IMR-90 (cell line): Measurements from ENCODE around the gene TBC1D16. TPM values are rescaled to one million over a fixed set of nuclear protein-coding genes. Genes with fewer than 3 reads are reported as not detected.
A peak's percentile ranks its signal among the peaks of the same experiment; 100 is the strongest.

Experiments used
- ATAC-seq: fragments of 200-7000 bp; cut with Tn5 transposase; 2 replicates; pipeline ENCODE4 v1.9.1; 2020; ENCODE audit warnings: low read depth, mild to moderate bottlenecking, moderate library complexity
- BruUV-seq: library from RNA; stranded (reverse); fragments of 400-500 nt; replicated peaks from 2 replicates; lab custom pipeline; 2021; lab: Mats Ljungman, UMichigan
- CTCF ChIA-PET: fragments of 300-600 bp; formaldehyde crosslinking; extraction: SDS; loops from one replicate; lab custom pipeline; 2021; ENCODE audit warnings: antibody characterized with exemption; lab: Yijun Ruan, JAX
- POLR2A ChIA-PET: fragments of 300-600 bp; sonication (Branson Sonifier 250); formaldehyde crosslinking; loops from one replicate; lab custom pipeline; 2022; ENCODE audit warnings: antibody characterized with exemption; ENCODE audit not compliant: unreplicated experiment; lab: Charles Lee
- DNase-seq: peaks from one replicate; pipeline ENCODE4 v3.0.0; 2013
- H2AFZ ChIP-seq: replicated peaks from 2 replicates; pipeline ENCODE3; 2013; ENCODE audit warnings: low read length, mild to moderate bottlenecking; ENCODE audit not compliant: poor library complexity
- H2AK5ac ChIP-seq: 2 replicates; pipeline ENCODE4 v1.6.1; 2013; ENCODE audit warnings: low read depth, low read length, inconsistent platforms
- H2AK9ac ChIP-seq: replicated peaks from 2 replicates; pipeline ENCODE3; 2013; ENCODE audit warnings: mild to moderate bottlenecking, low read depth, low read length, moderate library complexity; ENCODE audit not compliant: poor library complexity
- H2BK120ac ChIP-seq: 2 replicates; pipeline ENCODE4 v1.6.1; 2013; ENCODE audit warnings: low read depth, low read length, inconsistent platforms
- H2BK15ac ChIP-seq: 3 replicates; pipeline ENCODE4 v1.6.1; 2013; ENCODE audit warnings: low read depth, low read length, inconsistent platforms
- H2BK20ac ChIP-seq: 2 replicates; pipeline ENCODE4 v1.6.1; 2013; ENCODE audit warnings: low read depth, mild to moderate bottlenecking, inconsistent platforms, low read length, moderate library complexity
- H2BK5ac ChIP-seq: 2 replicates; pipeline ENCODE4 v1.6.1; 2013; ENCODE audit warnings: mild to moderate bottlenecking, low read depth, low read length, inconsistent platforms; ENCODE audit not compliant: poor library complexity, severe bottlenecking
- H3K14ac ChIP-seq: replicated peaks from 2 replicates; pipeline ENCODE4 v1.6.1; 2013; ENCODE audit warnings: low read depth, low read length, inconsistent platforms
- H3K18ac ChIP-seq: 2 replicates; pipeline ENCODE4 v1.6.1; 2013; ENCODE audit warnings: low read depth, low read length, control low read depth
- H3K23ac ChIP-seq: 2 replicates; pipeline ENCODE4 v1.6.1; 2013; ENCODE audit warnings: low read depth, low read length, inconsistent platforms
- H3K27ac ChIP-seq: 2 replicates; pipeline ENCODE4 v1.5.1; 2013; ENCODE audit warnings: mild to moderate bottlenecking, control low read depth, low read length; ENCODE audit not compliant: insufficient read depth
- H3K27me3 ChIP-seq: 2 replicates; pipeline ENCODE4 v1.6.1; 2013; ENCODE audit warnings: low read length; ENCODE audit not compliant: control insufficient read depth, insufficient read depth
- H3K36me3 ChIP-seq: 2 replicates; pipeline ENCODE4 v1.6.1; 2013; ENCODE audit warnings: low read length, mixed read lengths; ENCODE audit not compliant: control insufficient read depth, insufficient read depth
- H3K4ac ChIP-seq: 2 replicates; pipeline ENCODE4 v1.6.1; 2013; ENCODE audit warnings: low read depth, low read length, inconsistent platforms
- H3K4me1 ChIP-seq: 2 replicates; pipeline ENCODE4 v1.6.1; 2013; ENCODE audit warnings: low read length, mixed read lengths; ENCODE audit not compliant: control insufficient read depth, insufficient read depth
- H3K4me2 ChIP-seq: 2 replicates; pipeline ENCODE4 v1.6.1; 2013; ENCODE audit warnings: low read depth, mild to moderate bottlenecking, control low read depth, low read length, moderate library complexity
- H3K4me3 ChIP-seq: 2 replicates; pipeline ENCODE4 v1.5.1; 2013; ENCODE audit warnings: low read depth, mild to moderate bottlenecking, control low read depth, low read length, moderate library complexity; ENCODE audit not compliant: insufficient read depth
- H3K56ac ChIP-seq: 2 replicates; pipeline ENCODE4 v1.6.1; 2013; ENCODE audit warnings: low read length, inconsistent platforms; ENCODE audit not compliant: insufficient read depth; ENCODE audit errors: extremely low read depth
- H3K79me1 ChIP-seq, 2 experiments: 2 replicates each; pipeline ENCODE4 v1.6.1; 2013; ENCODE audit warnings: low read length in 2 of 2, inconsistent platforms in 1 of 2, low read depth in 1 of 2
- H3K9ac ChIP-seq: 2 replicates; pipeline ENCODE4 v1.6.1; 2013; ENCODE audit warnings: low read depth, low read length, control low read depth
- H3K9me1 ChIP-seq: 2 replicates; pipeline ENCODE4 v1.6.1; 2013; ENCODE audit warnings: low read length, inconsistent platforms; ENCODE audit not compliant: insufficient read depth
- H3K9me3 ChIP-seq: 2 replicates; pipeline ENCODE4 v1.6.1; 2013; ENCODE audit warnings: low read length; ENCODE audit not compliant: control insufficient read depth, insufficient read depth
- H4K20me1 ChIP-seq: 2 replicates; pipeline ENCODE4 v1.6.1; 2013; ENCODE audit warnings: low read length, inconsistent platforms; ENCODE audit not compliant: insufficient read depth
- H4K5ac ChIP-seq: 2 replicates; pipeline ENCODE4 v1.6.1; 2013; ENCODE audit warnings: mild to moderate bottlenecking, low read depth, low read length, control low read depth
- H4K8ac ChIP-seq, 2 experiments: 2 replicates each; pipeline ENCODE4 v1.6.1; 2013; ENCODE audit warnings: low read depth in 2 of 2, low read length in 2 of 2, control low read depth in 1 of 2, inconsistent platforms in 1 of 2
- H4K91ac ChIP-seq: 2 replicates; pipeline ENCODE4 v1.6.1; 2013; ENCODE audit warnings: low read depth, low read length, inconsistent platforms; ENCODE audit not compliant: insufficient read depth
- BHLHE40 ChIP-seq: fragments of 150-350 bp; IDR thresholded peaks from 2 replicates; pipeline ENCODE4 v1.6.1; 2016; ENCODE audit warnings: mild to moderate bottlenecking, low read depth, low read length
- CEBPB ChIP-seq: IDR thresholded peaks from 2 replicates; pipeline ENCODE4 v1.6.1; 2012; ENCODE audit warnings: low read depth, low read length, improper control_type of control experiment
- CHD1 ChIP-seq: IDR thresholded peaks from 2 replicates; pipeline ENCODE4 v1.6.1; 2012; ENCODE audit warnings: low read depth, low read length, improper control_type of control experiment
- CTCF ChIP-seq: conservative IDR thresholded peaks from 2 replicates; pipeline ENCODE4 v1.5.1; 2012; ENCODE audit warnings: mild to moderate bottlenecking, low read depth, low read length, improper control_type of control experiment
- ELK1 ChIP-seq: fragments of 150-350 bp; IDR thresholded peaks from 2 replicates; pipeline ENCODE4 v1.6.1; 2016; ENCODE audit warnings: low read depth, mild to moderate bottlenecking, low read length, moderate library complexity, borderline replicate concordance
- FOS ChIP-seq: fragments of 150-350 bp; IDR thresholded peaks from 2 replicates; pipeline ENCODE4 v1.6.1; 2016; ENCODE audit warnings: low read depth, low read length
- MAFK ChIP-seq: IDR thresholded peaks from 2 replicates; pipeline ENCODE4 v1.6.1; 2012; ENCODE audit warnings: low read depth, low read length, improper control_type of control experiment
- MAZ ChIP-seq: IDR thresholded peaks from 2 replicates; pipeline ENCODE4 v1.6.1; 2012; ENCODE audit warnings: low read depth, mild to moderate bottlenecking, low read length, improper control_type of control experiment, moderate library complexity, borderline replicate concordance
- MXI1 ChIP-seq: IDR thresholded peaks from 2 replicates; pipeline ENCODE4 v1.6.1; 2012; ENCODE audit warnings: low read depth, mild to moderate bottlenecking, low read length, moderate library complexity, borderline replicate concordance
- NFE2L2 ChIP-seq: fragments of 150-350 bp; IDR thresholded peaks from 2 replicates; pipeline ENCODE4 v1.6.1; 2016; ENCODE audit warnings: low read depth, mild to moderate bottlenecking, low read length
- POLR2A ChIP-seq: IDR thresholded peaks from 2 replicates; pipeline ENCODE4 v1.6.1; 2012; ENCODE audit warnings: mild to moderate bottlenecking, low read depth, low read length
- RAD21 ChIP-seq: IDR thresholded peaks from 2 replicates; pipeline ENCODE4 v1.6.1; 2012; ENCODE audit warnings: low read length, improper control_type of control experiment
- RCOR1 ChIP-seq: IDR thresholded peaks from 2 replicates; pipeline ENCODE4 v1.6.1; 2012; ENCODE audit warnings: mild to moderate bottlenecking, low read length, improper control_type of control experiment; ENCODE audit not compliant: insufficient replicate concordance
- RFX5 ChIP-seq: IDR thresholded peaks from 2 replicates; pipeline ENCODE4 v1.8.0; 2012; ENCODE audit warnings: low read depth, mild to moderate bottlenecking, low read length, moderate library complexity
- SMC3 ChIP-seq: fragments of 150-350 bp; IDR thresholded peaks from 2 replicates; pipeline ENCODE4 v1.6.1; 2016; ENCODE audit warnings: low read depth, mild to moderate bottlenecking, antibody characterized with exemption, low read length, moderate library complexity
- USF2 ChIP-seq: fragments of 150-350 bp; IDR thresholded peaks from 2 replicates; pipeline ENCODE4 v1.6.1; 2017; ENCODE audit warnings: mild to moderate bottlenecking, antibody characterized with exemption, low read length, low read depth
- WGBS, 2 experiments: methylation state at CpG; one replicate each; pipeline versions ENCODE4 v1.1.5 to v1.1.7; 2013; ENCODE audit warnings: missing lambda C conversion rate in 2 of 2; ENCODE audit not compliant: insufficient read length in 1 of 2; ENCODE audit errors: extremely low coverage in 2 of 2; 5-methylcytosine and 5-hydroxymethylcytosine counted together
- dilution Hi-C: fragments of 300-500 bp; cut with HindIII; formaldehyde crosslinking; loops from one replicate; pipeline ENCODE4 v1.14.3; 2018; ENCODE audit warnings: low sequenced_read_pairs; ENCODE audit not compliant: unreplicated experiment
- in situ Hi-C: fragments of 300-500 bp; cut with MboI; formaldehyde crosslinking; loops from 3 replicates; pipeline ENCODE4 v1.14.3; 2019; ENCODE audit warnings: low sequenced_read_pairs, inconsistent platforms, mixed read lengths
- intact Hi-C: fragments of 100-400 bp; cut with micrococcal nuclease; formaldehyde crosslinking; loops from 2 replicates; pipeline ENCODE4 v1.10.0; 2022
- polyA plus RNA-seq, 3 experiments: library from polyadenylated mRNA; depleted of rRNA; stranded (reverse); fragments of >200 nt; gene quantifications; 2 replicates each; pipeline ENCODE4 v1.2.3, GENCODE V29; 2012; ENCODE audit warnings: low replicate concordance in 1 of 3
- total RNA-seq: library from RNA; depleted of rRNA; stranded (reverse); fragments of >200 nt; gene quantifications from 2 replicates; pipeline ENCODE4 v1.2.3, GENCODE V29; 2012

Gene TBC1D16
- total and polyA plus RNA-seq, 2 of the 4 experiments (the other 2 are of a cell fraction): 10.1 to 16.7 TPM

- no peaks in the 10 kb centered on the region for H3K9me3 ChIP-seq
- H3K18ac ChIP-seq: no peak overlapping the region
- no peak for DNase-seq
- H3K36me3 ChIP-seq: no peaks in the 10 kb centered on the region
- no peak overlapping the region for H3K4me2 ChIP-seq
- no peaks in the 10 kb centered on the region for H4K20me1 ChIP-seq
- H3K4me3 ChIP-seq: no peak overlapping the region
- dilution Hi-C loops: no loop called here
- H3K23ac ChIP-seq: no peak overlapping the region
- ChIA-PET POLR2A (no interaction called here), CTCF (no interaction called here)
- no peaks in the 10 kb centered on the region for H3K79me1 ChIP-seq
- no peak for ATAC-seq
- H4K8ac ChIP-seq: no peak overlapping the region
- no peak overlapping the region for H2AK9ac ChIP-seq
- TF ChIP-seq RAD21: no peak
- TF ChIP-seq RFX5: no peak
- no peak for TF ChIP-seq NFE2L2
- TF ChIP-seq CHD1: no peak
- TF ChIP-seq ELK1: no peak
- TF ChIP-seq POLR2A: no peak
- TF ChIP-seq CTCF: no peak
- no peak for TF ChIP-seq MAFK
- TF ChIP-seq FOS: no peak
- no peak for TF ChIP-seq MAZ
- TF ChIP-seq CEBPB: no peak
- no peak for TF ChIP-seq BHLHE40
- TF ChIP-seq USF2: no peak
- TF ChIP-seq RCOR1: no peak
- no peak for TF ChIP-seq MXI1
- TF ChIP-seq SMC3: no peak
- no peak overlapping the region for H3K27ac ChIP-seq
- H2AFZ ChIP-seq: peak overlapping the region; percentile 24
- no peak overlapping the region for H3K14ac ChIP-seq
- in situ Hi-C loops: no loop called here
- no peak overlapping the region for H2BK15ac ChIP-seq
- no peaks in the 10 kb centered on the region for H3K9me1 ChIP-seq
- no peak overlapping the region for H4K5ac ChIP-seq
- peaks cover 42% of the 10 kb centered on the region for H3K27me3 ChIP-seq
- intact Hi-C loops: no loop called here
- 72% methylated on average over 3 of the region's 9 CpGs; no CpG with 5 or more reads in 1 of the 2 experiments for WGBS, 2 experiments
- no TSS peak for BruUV-seq
- no peak overlapping the region for H4K91ac ChIP-seq
- no peaks in the 10 kb centered on the region for H3K4me1 ChIP-seq
- no peak overlapping the region for H2BK20ac ChIP-seq
- no peak overlapping the region for H2AK5ac ChIP-seq
- no peak overlapping the region for H3K56ac ChIP-seq
- H2BK120ac ChIP-seq: no peak overlapping the region
- H2BK5ac ChIP-seq: no peak overlapping the region
- H3K4ac ChIP-seq: no peak overlapping the region
- H3K9ac ChIP-seq: no peak overlapping the region
Observed at GRCh38 chr17:79890706-79891105, 145.0 kb downstream of the TBC1D16 start.
